NT2/D1 (cell line): ENCODE data around the gene CRTC1.

Source experiments
- SUZ12 ChIP-seq: IDR thresholded peaks from 2 replicates; pipeline ENCODE4 v1.6.1; 2011; ENCODE audit not compliant: insufficient read length, insufficient read depth; ENCODE audit errors: extremely low read depth
- YY1 ChIP-seq: IDR thresholded peaks from 2 replicates; pipeline ENCODE4 v1.6.1; 2011; ENCODE audit not compliant: insufficient read length, insufficient read depth
- ZNF274 ChIP-seq: IDR thresholded peaks from 2 replicates; pipeline ENCODE4 v1.6.1; 2011; ENCODE audit warnings: mild to moderate bottlenecking, low read depth, low read length

DNA sequence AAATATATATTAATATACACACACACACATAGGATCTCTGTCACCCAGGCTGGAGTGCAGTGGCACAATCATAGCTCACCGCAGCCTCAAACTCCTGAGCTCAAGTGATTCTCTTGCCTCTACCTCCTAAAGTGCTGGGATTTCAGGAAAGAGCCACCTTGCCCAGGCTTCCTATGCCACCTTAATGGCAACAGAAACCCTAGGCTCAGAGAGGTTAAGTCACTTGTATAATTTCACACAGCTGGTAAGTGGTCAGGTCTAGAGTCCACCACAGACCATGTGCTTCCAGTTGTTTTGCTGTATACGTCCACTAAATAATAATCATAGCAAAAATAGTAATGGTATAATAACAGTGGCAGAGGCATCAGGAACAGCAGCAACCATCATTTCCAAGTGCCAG, 147.0 kb downstream of the CRTC1 start:
- TF ChIP-seq ZNF274: no peak
- no peak for TF ChIP-seq YY1
- no peak for TF ChIP-seq SUZ12
